Gastroesophageal sphincter (tissue), 3 donors: ENCODE measurements around the gene POU2AF1.

Experiments used
- CTCF ChIP-seq, 4 experiments: fragments of 200-600 bp in 2 of 4; fragments of 450-650 bp in 2 of 4; sonication (generic) in 1 of 4; IDR thresholded peaks; one replicate each; pipeline ENCODE4 v1.5.1; 2017 to 2019; ENCODE audit warnings: antibody characterized with exemption in 4 of 4, mild to moderate bottlenecking in 2 of 4, moderate library complexity in 2 of 4
- EP300 ChIP-seq: sonication (generic); formaldehyde crosslinking; IDR thresholded peaks from one replicate; pipeline ENCODE4 v1.6.1; 2017; ENCODE audit warnings: antibody characterized with exemption, mild to moderate bottlenecking
- POLR2A ChIP-seq, 2 donors: fragments of 450-650 bp; IDR thresholded peaks; one replicate each; pipeline ENCODE4 v1.6.1; 2017; ENCODE audit warnings: antibody characterized with exemption in 2 of 2, mild to moderate bottlenecking in 2 of 2, moderate library complexity in 1 of 2

GRCh38 chr11:111336062-111336461 is 43.0 kb downstream of the POU2AF1 start:
- TF ChIP-seq CTCF (IDR thresholded peaks at IDR 0.05) (no peak), POLR2A (IDR thresholded peaks at IDR 0.05) (no peak), EP300 (no peak)
